ENCODE measurements around the gene PROM1.

The PROM1 gene

GRCh38 chr4:16083241-16084191, at the start of gene PROM1:
TSS of gene PROM1 (minus strand) at chr4:16084023. CDS start at chr4:16075906, 8,117 bp downstream.
- DNase-seq = no peak

GRCh38 chr4:16133406-16133805, 49.6 kb upstream of the PROM1 start:
- no peak for DNase-seq

GRCh38 chr4:16131293-16131692, 47.5 kb upstream of the PROM1 start:
- no peak for DNase-seq

GRCh38 chr4:16129336-16129735, 45.5 kb upstream of the PROM1 start:
- DNase-seq = no peak

- DNase-seq = no peak
Measured at GRCh38 chr4:16126714-16127113, 42.9 kb upstream of the PROM1 start.

- no peak for DNase-seq
Measured at GRCh38 chr4:16125571-16126445, 42.0 kb upstream of the PROM1 start.

GRCh38 chr4:16124232-16124631, 40.4 kb upstream of the PROM1 start:
- DNase-seq = no peak

GRCh38 chr4:16123356-16124084, 39.7 kb upstream of the PROM1 start:
- DNase-seq = no peak

- DNase-seq = no peak
Measured at GRCh38 chr4:16122784-16123183, 39.0 kb upstream of the PROM1 start.

- DNase-seq = no peak
Measured at GRCh38 chr4:16122308-16122711, 38.5 kb upstream of the PROM1 start.

- DNase-seq = no peak
Measured at GRCh38 chr4:16120720-16121119, 36.9 kb upstream of the PROM1 start.

GRCh38 chr4:16119981-16120380, 36.2 kb upstream of the PROM1 start:
- DNase-seq = no peak

- DNase-seq = no peak
Measured at GRCh38 chr4:16118090-16118489, 34.3 kb upstream of the PROM1 start.

GRCh38 chr4:16117164-16117563, 33.3 kb upstream of the PROM1 start:
- no peak for DNase-seq

GRCh38 chr4:16116493-16116990, 32.7 kb upstream of the PROM1 start:
- DNase-seq = no peak

- no peak for DNase-seq
Measured at GRCh38 chr4:16116019-16116418, 32.2 kb upstream of the PROM1 start.

- no peak for DNase-seq
Measured at GRCh38 chr4:16114546-16114945, 30.7 kb upstream of the PROM1 start.

- DNase-seq = no peak
Measured at GRCh38 chr4:16113741-16114140, 29.9 kb upstream of the PROM1 start.

- DNase-seq = no peak
Measured at GRCh38 chr4:16111533-16111932, 27.7 kb upstream of the PROM1 start.

GRCh38 chr4:16110661-16111290, 27.0 kb upstream of the PROM1 start:
- no peak for DNase-seq

GRCh38 chr4:16110199-16110598, 26.4 kb upstream of the PROM1 start:
- no peak for DNase-seq

GRCh38 chr4:16109256-16109655, 25.4 kb upstream of the PROM1 start:
- DNase-seq = no peak
